ENCODE data around the gene ARID5B. TPM values are rescaled to one million over a fixed set of nuclear protein-coding genes. Genes with fewer than 3 reads are reported as not detected.
A peak's percentile ranks its signal among the peaks of the same experiment; 100 is the strongest.

The ARID5B gene
- total RNA-seq, 1 donor from 2014 or later = 0.62 TPM

DNA sequence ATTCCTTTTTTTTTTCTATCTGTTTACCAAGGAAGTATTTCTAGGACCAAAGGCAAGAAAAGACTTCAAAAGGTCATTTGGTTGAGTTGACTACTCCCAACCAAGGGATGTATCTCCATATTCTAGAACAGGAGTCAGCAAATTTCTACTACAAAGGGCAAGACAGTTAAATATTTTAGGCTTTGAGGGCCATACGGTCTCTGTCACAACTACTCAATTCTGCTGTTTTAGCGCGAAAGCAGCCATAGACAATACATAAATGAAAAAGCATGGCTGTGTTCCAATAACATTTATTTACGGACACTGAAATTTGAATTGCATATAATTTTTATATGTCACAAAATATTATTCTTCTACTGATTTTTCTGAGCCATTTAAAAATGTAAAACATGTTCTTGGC, 8.5 kb upstream of the ARID5B start:
- Mint-ChIP-seq H3K27ac (ENCODE audit: unreplicated experiment) (no peak overlapping the region), H3K36me3 (ENCODE audit: low read depth, unreplicated experiment) (no peaks in the 10 kb centered on the region), H3K4me3 (ENCODE audit: unreplicated experiment) (no peak overlapping the region), H3K9me3 (ENCODE audit: unreplicated experiment) (no peaks in the 10 kb centered on the region), H3K27me3 (ENCODE audit: unreplicated experiment) (peaks cover 1% of the 10 kb centered on the region), H3K4me1 (ENCODE audit: unreplicated experiment) (peaks cover 6% of the 10 kb centered on the region)
- DNase-seq (ENCODE audit: low spot score) = no peak
- TF ChIP-seq, protein P1, sequence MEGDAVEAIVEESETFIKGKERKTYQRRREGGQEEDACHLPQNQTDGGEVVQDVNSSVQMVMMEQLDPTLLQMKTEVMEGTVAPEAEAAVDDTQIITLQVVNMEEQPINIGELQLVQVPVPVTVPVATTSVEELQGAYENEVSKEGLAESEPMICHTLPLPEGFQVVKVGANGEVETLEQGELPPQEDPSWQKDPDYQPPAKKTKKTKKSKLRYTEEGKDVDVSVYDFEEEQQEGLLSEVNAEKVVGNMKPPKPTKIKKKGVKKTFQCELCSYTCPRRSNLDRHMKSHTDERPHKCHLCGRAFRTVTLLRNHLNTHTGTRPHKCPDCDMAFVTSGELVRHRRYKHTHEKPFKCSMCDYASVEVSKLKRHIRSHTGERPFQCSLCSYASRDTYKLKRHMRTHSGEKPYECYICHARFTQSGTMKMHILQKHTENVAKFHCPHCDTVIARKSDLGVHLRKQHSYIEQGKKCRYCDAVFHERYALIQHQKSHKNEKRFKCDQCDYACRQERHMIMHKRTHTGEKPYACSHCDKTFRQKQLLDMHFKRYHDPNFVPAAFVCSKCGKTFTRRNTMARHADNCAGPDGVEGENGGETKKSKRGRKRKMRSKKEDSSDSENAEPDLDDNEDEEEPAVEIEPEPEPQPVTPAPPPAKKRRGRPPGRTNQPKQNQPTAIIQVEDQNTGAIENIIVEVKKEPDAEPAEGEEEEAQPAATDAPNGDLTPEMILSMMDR (IDR thresholded peaks at IDR 0.05; ENCODE audit: unreplicated experiment) = no peak

DNA sequence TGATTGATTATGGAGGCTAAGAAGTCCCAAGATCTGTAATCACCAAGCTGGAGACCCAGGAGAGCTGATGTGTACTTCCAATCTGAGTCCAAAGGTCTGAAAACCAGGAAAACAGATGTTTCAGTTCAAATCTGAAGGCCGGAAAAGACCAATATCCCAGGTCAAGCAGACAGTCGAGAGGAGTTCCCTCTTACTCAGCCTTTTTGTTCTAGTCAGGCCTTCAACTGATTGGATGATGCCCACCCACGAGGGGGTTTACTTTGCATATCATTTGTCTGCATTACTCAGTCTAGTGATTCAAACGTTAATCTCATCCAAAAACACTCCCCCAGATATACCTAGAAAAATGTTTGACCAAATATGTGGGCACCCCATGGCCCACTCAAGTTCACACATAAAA, 7.4 kb upstream of the ARID5B start:
- Mint-ChIP-seq H3K4me3 (ENCODE audit: unreplicated experiment) (no peak overlapping the region), H3K27ac (ENCODE audit: unreplicated experiment) (no peak overlapping the region), H3K9me3 (ENCODE audit: unreplicated experiment) (no peaks in the 10 kb centered on the region), H3K36me3 (ENCODE audit: low read depth, unreplicated experiment) (no peaks in the 10 kb centered on the region), H3K4me1 (ENCODE audit: unreplicated experiment) (peaks cover 11% of the 10 kb centered on the region), H3K27me3 (ENCODE audit: unreplicated experiment) (peaks cover 1% of the 10 kb centered on the region)
- DNase-seq (ENCODE audit: low spot score) = no peak
- TF ChIP-seq, protein P1 (IDR thresholded peaks at IDR 0.05; ENCODE audit: unreplicated experiment) = no peak

DNA sequence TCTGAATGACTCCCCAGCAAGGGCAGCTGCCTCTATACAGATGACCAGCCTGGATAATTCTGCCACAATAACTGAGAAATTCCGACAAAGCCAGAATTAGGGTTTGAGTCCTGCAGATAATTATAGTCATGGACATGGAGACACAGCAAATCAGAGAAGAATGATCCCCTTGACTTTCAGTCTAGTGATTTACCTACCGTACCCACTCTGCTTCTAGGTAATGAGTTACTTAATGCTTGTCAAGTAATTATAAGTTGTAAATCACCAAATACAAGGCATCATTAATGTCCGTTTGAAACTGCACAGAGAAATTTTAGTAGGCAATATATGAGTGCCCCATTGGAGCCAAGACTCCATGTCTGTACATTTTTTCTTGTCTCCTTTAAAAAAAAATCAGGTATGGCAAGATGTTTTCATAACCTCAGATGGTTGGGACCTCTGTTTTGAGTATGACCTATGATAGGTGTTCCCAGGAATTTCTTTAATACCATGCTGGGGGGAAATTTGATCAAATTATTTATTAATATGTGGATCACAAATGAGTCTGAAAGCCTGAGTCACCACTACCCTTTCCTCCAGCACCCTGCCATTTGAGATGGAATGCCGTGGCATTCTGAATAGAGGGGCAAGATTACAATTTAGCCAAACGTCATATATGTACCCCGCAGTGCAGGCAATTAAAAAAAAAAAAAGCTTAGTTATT, 5.5 kb upstream of the ARID5B start:
- no peaks in the 10 kb centered on the region for H3K9me3 Mint-ChIP-seq (ENCODE audit: unreplicated experiment)
- TF ChIP-seq, protein P1 (IDR thresholded peaks at IDR 0.05; ENCODE audit: unreplicated experiment) = no peak

DNA sequence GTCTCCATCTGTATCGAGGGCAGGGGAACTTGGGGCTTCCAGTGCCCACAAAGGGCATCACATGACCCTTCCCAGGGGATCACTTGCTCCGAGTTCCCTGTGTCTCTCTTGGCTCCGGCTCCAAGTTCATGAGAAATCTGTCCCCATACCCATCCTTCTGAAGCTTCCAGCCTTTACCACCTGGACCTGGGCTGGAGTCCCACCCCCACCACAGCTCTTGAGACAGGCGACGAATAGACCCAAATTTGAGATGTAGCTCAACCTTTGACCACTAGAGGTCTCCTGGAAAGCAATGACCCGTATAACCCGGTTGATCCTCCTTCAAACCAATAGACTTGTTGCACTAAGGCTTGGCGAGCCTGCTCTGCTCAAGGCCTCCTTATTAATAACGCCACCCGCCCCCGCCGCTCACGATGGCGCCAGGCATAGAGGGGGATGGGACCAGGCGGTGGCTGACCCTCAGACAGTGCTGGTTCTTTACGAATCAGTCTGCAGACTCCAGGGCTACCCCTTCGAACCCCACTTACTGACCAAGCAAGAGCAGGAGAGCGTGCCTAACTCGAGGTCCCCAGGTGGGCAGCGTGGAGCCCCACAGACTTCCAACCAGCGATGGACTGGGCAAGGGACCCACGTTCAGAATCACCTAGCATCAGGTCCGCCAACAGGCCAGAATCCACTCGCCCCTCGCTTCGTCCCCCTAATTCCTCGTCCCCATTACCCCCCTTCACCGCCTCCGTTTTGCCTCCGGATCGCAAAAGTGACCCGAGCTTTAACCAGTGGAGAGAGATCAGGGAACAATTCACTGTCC, 4.4 kb upstream of the ARID5B start:
- Mint-ChIP-seq H3K27ac (ENCODE audit: unreplicated experiment) (peak overlapping the region; percentile 30), H3K9me3 (ENCODE audit: unreplicated experiment) (no peaks in the 10 kb centered on the region), H3K36me3 (ENCODE audit: low read depth, unreplicated experiment) (no peaks in the 10 kb centered on the region), H3K4me1 (ENCODE audit: unreplicated experiment) (peaks cover 24% of the 10 kb centered on the region), H3K27me3 (ENCODE audit: unreplicated experiment) (peaks cover 1% of the 10 kb centered on the region), H3K4me3 (ENCODE audit: unreplicated experiment) (peak overlapping the region; percentile 87)
- TF ChIP-seq, protein P1 (IDR thresholded peaks at IDR 0.05; ENCODE audit: unreplicated experiment) = peak; percentile 81
- peak; percentile 74 for DNase-seq (ENCODE audit: low spot score)

More for the DNA sequence above, 5.5 kb upstream of the ARID5B start:
- Mint-ChIP-seq H3K27me3 (ENCODE audit: unreplicated experiment) (peaks cover 1% of the 10 kb centered on the region), H3K4me3 (ENCODE audit: unreplicated experiment) (no peak overlapping the region), H3K27ac (ENCODE audit: unreplicated experiment) (no peak overlapping the region), H3K4me1 (ENCODE audit: unreplicated experiment) (peaks cover 24% of the 10 kb centered on the region), H3K36me3 (ENCODE audit: low read depth, unreplicated experiment) (no peaks in the 10 kb centered on the region)
- DNase-seq (ENCODE audit: low spot score) = no peak

All from endothelial cell (in vitro differentiated cells).